ENCODE measurements around the gene HDAC2.
"Not testable (repeated sequence)": the region's sequence is repeated elsewhere in the genome, so short reads cannot be mapped to it uniquely, and the experiment has no call there.

HDAC2 gene

DNA sequence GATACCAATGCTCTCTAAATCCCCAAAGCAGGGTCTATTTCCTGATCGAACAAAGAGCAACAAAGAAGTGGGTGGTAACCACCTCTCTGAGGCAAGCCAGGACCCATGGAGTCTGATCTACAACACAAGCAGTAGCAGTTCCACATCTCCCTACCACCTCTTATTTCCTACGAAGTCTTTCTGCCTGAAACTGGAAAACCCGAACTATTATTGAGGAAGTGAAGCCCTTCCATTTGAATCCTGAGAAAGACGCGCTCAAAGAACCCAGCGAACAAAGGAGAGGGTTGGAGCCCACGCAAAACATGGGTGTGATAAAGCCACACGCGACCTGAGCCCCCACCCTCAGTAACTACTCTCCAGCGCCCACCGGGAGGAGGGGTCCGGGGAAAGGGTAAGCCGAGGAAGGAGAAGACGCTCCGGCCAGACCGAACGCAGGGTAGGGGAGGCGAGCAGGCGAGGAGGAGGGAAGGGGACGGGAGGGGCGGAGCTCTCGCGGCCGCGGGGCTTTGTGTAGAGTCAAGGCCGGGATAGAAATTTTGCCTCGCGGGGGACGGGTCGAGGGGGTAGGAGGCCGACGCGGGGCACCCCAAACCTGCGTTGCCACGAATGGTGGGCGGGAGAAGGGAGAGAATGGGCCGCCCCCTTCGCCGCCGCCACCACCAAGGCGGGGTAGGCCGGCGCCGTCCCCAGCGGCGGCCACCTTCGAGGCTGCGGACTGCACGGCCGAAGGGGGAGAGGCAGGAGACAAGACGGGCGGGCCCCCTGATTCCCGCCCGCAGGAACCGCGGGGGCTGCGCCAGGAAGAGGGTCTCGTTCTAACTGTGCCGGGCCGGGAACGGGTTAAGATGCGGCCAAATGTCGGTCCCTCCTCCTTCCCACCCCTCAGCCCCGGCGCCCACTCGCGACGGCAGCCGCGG lies 802 bp downstream of the HDAC2 start:
- DNase-seq, result no peak

DNA sequence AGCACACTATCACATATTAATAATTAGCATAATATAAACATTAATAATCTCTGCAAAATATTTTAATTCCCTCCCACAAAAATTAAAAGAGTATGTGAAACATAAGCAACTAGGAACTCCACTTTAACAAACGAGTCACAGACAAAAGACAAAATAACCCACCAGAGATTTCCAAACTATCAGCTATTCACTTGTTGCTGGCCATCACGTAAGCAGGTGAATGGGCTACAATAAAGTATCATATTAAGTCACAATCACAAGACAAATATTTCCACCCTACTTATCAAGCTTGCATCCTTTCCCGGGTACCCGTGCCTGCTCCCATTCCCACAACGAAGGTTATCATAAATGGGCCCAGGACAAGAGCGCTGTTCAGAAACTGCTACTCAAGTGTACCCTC lies 2.5 kb downstream of the HDAC2 start:
- DNase-seq, result no peak

DNA sequence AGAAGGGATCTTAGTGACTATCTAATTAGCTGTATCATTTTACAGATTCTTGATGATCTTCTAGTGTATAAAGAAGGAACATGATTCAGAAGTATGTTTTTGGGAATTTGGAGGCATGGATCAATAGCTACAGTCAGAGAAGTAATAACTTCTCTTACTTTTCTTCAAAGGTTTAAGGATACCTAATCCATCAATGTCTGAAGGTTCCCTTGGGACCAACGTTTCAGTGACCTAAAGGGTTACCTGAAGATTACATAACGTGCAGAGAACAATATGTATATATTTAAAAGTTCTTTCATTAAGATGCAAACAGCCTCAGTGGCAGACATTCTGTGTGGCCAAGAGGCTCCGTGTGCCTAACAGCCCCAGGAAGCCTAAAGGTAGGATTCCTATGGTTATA lies 3.2 kb downstream of the HDAC2 start:
- DNase-seq, result no peak

DNA sequence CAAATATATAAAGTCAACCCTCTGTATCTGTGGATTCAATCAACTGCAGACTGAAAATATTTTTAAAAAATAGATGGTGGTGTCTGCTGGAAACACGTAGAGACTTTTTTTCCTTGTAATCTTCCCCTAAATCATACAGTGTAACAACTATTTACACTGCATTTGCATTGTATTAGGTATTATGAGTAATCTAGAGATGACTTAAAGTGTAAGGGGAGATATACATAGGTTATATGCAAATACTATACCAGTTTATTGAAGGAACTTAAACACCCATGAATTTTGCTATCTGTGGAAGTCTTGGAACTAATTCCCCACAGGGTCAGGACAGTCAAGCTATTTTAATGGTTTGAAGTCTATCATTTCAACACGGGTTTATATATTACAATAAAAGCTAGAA lies 10.2 kb downstream of the HDAC2 start:
- DNase-seq, result no peak

DNA sequence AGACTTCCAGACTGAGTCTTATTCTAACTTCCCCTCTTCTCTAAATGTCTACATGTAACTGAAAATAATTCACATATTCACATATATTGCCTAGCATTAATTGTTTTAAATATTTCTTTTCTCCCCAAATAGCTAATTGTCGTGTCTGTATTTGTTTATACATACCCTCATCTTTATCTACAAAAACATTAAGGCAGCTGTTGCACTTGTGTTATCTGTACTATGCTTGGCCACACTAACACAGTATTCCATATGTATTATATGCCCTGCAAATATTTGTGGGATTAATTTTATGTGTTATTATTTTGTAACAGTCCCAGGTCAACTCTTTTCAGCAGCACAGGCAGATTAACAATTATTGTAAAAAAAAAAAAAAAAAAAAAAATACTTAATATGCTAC lies 11.7 kb downstream of the HDAC2 start:
- DNase-seq, result no peak

DNA sequence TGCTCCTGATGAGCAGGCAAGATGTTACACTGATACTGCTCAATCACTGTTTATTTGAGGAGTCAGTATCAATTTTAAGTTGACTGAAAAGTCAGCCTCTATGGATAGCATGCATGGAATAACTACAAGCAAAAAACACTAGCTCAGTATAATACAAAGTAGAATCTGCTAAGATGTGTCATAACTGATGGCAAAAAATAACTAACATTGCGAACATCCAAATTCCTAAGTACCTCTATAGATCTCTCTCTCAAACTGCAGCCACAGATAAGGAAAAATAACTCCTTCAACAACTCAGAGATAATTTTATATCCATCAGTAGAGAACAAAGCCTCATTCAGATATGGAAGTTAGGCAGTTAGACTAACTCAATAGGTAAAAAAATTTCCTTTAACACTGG lies 16.3 kb downstream of the HDAC2 start:
- DNase-seq, result no peak

DNA sequence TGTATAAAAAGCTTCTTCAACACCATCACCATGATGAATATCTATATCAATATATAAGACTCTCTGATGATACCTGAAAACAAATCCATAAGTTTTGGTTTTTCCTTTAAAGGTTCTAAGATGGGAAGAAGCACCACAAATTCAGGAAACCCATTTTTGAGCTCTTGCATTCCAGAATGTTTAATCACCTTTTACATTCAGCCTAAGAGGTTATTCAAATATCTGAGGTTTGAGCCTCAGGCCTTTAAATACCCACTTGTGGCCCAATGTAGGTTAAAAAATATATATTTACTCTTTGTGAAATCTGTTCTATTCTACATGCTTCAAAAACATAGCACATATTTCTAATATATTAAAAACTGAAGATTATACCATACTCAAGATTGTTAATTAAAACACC lies 17.6 kb downstream of the HDAC2 start:
- no peak for DNase-seq

DNA sequence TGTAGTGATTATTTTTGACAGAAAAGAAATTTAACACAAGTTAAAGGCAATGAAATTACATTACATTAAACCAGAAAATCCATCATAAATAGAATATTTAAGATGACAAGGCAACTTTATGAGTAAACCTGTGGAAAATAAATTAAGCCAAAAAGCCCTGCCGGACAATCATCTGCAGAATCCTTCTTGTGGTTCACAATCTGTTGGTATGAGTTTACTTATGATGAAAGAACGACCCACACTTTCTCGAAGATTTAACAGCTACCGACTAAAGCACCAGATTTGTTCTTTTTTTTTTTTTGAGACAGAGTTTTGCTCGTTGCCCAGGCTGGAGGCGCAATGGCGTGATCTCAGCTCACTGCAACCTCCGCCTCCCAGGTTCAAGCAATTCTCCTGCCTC lies 21.4 kb downstream of the HDAC2 start:
- DNase-seq, result no peak

DNA sequence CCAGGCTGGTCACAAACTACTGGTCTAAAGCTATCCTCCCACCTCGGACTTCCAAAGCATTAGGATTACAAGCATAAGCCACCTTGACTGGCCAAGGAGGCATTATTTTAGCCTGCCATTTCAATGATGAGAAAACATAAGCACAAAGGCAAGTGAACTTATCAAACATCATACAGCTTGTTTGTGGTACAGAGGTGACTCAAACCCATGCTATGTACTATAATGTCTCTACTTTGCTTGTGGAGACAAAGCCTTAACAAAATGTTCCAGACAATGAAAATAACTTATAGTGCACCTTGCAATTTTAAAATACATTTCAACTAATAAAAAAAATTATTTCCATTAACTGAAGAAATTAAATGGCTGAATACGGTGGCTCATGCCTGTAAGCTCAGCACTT lies 26.2 kb downstream of the HDAC2 start:
- no peak for DNase-seq

DNA sequence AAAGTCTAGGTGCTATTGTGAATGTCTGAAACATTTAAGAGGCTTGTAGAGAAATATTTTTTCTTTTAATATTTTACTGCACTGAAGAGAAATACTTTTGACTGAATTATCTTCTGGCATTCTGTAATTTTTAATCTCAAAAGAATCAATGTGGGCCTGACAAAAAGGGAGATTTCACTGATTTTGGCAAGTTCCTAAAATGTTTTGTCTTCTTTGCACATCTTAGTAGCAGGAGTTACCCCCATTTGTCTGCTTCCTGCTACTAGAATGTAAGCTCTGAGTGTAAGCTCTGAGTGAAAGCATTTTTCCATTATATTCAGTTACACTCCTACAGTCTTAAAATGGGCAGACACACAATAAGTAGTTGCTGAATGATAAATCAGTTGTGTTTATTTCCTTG lies 31.1 kb downstream of the HDAC2 start:
- DNase-seq, result no peak

DNA sequence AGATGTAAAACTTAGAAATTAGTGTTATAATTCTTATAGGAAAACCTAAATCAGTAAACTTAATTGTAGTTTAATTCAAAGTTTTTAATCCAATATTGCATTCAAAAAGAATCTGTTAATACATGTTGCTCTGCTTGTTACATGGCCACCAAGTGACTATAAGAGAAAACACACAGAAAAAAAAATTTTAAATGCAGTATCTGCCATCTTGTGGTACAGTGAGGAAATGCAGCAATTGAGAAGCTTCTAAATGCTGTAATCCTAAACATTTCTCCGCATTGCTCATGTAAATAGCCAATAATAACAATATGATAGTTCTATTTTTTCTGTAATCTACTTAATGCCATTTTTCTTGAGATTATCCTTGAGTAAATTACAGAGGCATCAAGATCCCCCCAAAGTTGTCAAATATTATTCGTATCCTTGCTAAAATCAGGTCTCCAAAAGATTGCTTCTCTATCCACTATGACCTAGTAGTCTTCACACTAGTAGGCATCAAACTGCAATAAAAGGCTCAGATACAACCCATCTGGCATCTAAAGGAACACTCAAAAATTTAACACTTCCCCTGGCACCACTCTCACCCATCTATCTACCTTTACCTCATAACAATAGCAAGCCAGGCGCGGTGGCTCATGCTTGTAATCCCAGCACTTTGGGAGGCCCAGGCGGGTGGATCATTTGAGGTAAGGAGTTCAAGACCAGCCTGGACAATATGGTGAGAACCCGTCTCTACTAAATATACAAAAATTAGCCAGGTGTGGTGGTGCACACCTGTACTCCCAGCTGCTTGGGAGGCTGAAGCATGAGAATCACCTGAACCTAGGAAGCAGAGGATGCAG lies 34.6 kb downstream of the HDAC2 start:
- peak; percentile 16 for DNase-seq

DNA sequence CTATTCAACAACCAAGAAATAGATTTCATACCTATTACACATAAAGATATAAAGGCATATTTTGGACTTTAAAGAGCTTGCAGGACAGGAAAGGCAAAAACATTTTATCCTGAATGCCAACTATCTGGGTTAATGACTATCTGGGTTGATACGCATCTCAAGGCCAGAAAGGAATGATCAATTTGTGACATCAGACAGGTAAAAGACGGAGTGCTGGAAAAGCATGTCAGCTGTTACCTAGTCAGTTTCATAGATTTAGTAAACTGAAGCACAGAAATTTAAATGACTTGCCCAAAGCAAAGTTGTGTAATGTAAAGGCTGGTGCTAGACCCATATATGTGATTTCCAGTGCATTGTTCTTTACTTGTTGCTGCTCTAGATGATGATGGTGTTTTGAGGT lies 36.8 kb downstream of the HDAC2 start:
- no peak for DNase-seq

DNA sequence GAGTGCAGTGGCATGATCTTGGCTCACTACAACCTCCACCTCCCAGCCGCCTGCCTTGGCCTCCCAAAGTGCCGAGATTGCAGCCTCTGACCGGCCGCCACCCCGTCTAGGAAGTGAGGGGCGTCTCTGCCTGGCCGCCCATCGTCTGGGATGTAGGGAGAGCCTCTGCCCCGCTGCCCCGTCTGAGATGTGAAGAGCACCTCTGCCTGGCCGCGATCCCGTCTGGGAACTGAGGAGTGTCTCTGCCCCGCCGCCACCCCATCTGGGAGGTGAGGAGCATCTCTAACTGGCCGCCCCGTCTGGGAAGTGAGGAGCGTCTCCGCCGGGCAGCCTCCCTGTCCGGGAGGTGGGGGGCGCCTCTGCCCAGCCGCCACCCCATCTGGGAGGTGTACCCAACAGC lies 39.0 kb downstream of the HDAC2 start:
- DNase-seq, result not testable (repeated sequence)

DNA sequence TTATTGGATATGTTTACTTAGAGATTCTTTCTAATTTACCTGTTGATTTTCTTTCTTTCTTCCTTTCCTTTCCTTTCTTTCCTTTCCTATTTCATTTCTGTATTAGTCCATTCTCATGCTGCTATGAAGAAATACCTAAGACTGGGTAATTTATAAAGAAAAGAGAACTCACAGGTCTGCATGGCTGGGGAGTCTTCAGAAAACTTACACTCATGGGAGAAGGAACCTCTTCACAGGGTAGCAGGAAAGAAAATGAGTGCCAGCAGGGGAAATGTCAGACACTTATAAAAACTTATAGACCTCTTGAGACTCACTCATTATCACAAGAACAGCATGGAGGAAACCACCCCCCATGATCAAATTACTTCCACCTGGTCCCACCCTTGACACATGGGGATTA lies 40.8 kb downstream of the HDAC2 start:
- no peak for DNase-seq

DNA sequence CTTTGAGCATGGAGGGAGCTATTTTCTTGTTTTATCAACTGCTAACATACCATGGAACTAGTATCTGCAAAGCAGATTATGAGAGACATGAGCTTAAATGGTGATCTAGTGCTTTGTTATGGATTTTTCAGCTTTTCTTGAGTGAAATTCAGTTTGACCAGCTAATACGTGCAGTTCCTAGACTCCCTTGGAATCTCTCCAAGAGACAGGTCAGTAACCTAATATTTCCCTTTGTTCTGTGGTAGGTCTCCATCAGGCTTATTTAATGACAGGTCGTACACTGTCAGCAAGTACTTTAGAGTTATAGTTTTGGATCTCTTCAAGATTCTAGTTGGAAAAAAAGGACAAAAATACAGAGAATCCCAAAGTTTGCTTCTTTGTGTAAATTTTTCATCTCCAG lies 43.9 kb downstream of the HDAC2 start:
- no peak for DNase-seq

DNA sequence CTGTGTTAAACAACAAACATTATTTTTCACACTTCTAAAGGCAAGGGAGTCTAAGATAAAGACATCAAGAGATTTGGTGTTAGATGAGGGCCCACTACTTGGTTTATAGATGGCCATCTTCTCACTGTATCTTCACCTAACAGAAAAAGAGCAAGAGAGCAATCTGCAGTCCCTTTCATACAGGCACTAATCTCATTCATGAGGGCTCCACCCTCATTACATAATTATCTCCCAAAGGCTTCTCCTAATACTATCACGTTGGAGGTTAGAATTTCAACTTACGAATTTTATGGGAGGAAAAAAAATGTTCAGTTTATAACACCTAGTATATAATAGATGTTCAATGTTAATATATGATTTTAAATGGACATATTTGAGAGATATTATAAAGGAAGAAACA lies 45.6 kb downstream of the HDAC2 start:
- DNase-seq, result no peak

DNA sequence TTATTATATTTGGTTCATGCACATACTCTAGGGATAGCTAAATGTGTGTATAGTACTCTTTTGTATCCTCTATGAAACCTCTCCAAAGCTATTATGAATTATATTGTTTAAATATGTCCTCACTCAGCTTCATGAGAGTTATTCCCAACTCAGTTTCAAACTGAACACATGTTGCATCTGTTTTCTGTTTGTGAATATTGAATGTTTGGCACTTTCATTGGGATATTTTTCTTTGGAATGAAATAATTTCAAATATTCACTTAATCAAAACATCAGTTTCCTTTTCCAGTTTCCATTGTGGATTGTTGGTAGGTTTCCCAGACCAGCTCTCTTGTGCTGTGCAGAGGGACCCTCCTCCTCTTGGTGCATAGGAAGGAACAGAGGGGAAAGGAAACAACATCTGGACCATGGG lies 46.6 kb downstream of the HDAC2 start:
- no peak for DNase-seq

DNA sequence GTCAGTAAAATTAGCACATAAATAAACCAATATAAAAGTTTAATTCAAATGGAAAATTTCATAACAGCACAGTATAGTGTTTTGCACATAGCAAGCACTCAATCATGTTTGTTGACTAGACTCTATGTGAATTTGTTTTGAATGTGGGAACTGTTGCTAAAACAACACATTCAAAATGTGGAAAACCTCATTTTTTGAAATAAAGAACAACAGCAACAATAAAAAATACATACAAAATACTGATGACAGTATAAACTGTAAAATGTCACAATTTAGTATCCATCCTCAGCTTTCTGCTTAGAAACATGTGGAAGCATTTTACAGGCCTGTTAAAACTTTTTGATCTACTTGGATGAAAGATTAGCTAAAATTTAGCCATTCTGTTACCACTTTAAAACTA lies 47.4 kb downstream of the HDAC2 start:
- no peak for DNase-seq

DNA sequence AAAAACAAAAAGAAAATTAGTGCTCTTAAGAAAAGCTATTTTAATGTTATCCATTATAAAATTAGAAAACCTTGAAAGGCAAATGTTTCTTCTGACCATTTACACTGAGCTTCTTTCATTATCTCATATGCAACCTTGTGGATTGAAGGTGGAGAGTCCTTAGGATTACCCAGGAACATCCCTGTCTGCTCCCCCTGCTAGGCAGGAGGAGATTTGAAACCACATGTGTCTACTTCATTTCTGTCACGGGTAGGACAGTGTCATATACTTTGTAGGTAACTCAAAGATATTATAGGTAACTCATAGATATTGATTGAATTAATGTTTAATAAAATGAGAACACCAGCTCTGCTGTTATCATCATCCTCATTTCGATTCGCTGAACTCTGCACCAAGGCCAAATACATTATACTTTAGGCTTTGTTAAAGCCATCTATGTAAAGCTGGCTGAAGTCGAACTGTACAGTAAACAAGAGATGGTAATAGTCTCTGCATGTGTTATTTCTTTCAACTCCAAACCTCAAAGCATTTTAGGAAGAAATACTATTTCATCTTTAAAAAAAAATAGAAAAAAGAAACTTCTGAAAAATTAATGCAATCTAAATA lies 49.5 kb downstream of the HDAC2 start:
- DNase-seq, result no peak

DNA sequence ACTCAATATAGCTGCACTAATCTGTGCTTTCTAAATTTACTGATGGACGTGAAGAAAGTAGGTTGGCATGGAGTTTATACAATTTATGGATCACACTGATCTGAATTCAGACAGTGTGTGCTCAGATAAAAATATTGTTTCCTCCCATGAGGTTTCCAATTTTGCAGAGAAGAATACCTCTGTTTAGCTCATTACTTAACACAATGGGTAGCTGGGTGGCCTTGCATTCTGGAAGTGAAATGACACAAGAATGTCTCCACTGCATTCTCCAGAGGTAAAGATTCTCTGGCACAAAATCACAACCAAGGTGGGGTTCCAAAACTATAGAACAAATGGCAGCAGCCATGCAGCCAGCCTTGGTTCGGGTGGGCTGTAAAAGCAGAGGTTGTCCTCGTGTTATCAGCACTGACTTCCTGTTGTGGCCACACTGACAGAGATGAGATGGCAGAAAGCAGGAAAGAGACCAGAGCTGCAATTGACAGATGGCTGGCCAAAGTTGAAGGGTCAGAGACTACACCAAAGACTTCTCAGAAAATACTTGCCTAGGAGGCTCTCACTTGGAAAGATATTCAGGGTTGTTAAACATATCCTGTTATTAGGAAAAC lies 50.2 kb downstream of the HDAC2 start:
- DNase-seq, result no peak

DNA sequence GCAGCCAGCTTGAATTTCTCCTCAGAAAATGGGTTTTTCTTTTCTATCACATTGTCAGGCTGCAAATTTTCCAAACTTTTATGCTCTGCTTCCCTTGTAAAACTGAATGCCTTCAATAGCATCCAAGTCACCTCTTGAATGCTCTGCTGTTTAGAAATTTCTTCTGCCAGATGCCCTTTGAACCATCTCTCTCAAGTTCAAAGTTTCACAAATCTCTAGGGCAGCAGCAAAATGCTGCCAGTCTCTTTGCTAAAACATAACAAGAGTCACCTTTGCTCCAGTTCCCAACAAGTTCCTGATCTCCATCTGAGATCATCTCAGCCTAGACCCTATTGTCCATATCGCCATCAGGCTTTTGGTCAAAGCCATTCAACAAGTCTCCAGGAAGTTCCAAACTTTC lies 60.7 kb downstream of the HDAC2 start:
- DNase-seq, result not testable (repeated sequence)

DNA sequence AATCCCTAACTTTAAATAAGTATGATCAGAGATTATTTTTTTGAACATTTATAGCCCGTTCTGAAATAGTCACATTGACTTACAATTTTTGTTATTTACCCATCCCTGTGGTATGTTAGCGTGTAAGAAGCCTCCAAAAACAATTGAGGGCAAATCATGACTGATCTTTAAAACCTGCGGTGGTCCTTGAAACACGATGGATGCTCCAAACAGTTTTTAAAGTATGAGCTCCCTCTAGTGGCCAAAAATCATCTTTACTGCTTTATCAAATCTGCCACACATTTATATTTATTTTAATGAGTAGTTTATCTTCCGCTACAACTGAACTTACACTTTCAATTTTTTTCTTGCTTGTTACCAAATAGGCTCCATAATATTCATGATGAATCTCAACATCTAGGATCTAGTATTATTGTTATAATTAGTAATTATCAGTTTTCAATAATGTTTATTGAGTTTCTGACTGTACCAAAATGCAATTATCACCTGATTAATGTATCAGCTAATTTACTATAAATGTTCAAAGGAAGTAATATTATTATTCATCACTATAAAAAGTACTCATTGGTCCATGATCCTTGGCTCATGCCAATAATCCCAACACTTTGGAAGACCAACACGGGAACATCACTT lies 61.6 kb downstream of the HDAC2 start:
- peak; percentile 34 for DNase-seq

DNA sequence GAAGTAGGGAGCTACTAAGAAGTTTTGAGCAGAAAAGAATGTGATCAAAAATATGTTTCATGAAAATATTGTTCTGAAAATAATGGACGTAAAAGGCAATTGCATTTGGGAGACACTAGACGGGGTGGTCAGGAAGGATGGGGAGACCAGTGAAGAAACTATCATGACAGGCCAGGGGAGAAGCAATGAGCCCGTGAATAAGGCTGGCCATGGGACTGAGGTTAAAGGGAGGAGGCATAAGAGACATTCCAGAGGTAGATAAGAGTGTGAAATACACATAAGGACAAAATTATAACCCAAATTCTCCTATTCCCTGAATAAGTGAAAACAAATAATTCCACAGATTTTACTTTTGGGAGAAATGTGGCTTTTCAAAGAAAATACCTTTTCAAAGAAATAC lies 62.1 kb downstream of the HDAC2 start:
- DNase-seq, result no peak
